Duodenal mucosa (tissue), 2 donors: Measurements from ENCODE around the gene ZDHHC24.
A peak's percentile ranks its signal among the peaks of the same experiment; 100 is the strongest.

Experiments
- H3K27ac ChIP-seq: one replicate; pipeline ENCODE4 v1.7.0; 2013; ENCODE audit warnings: low read depth, low read length
- H3K27me3 ChIP-seq, 2 donors: one replicate each; pipeline ENCODE4 v1.7.0; 2013; ENCODE audit warnings: low read length in 2 of 2, control low read depth in 1 of 2; ENCODE audit not compliant: insufficient read depth in 2 of 2, control insufficient read depth in 1 of 2
- H3K36me3 ChIP-seq, 2 donors: one replicate each; pipeline ENCODE4 v1.7.0; 2013; ENCODE audit warnings: low read length in 2 of 2, control low read depth in 1 of 2; ENCODE audit not compliant: insufficient read depth in 2 of 2, control insufficient read depth in 1 of 2
- H3K4me1 ChIP-seq, 2 donors: one replicate each; pipeline ENCODE4 v1.7.0; 2013; ENCODE audit warnings: low read length in 2 of 2, control low read depth in 1 of 2; ENCODE audit not compliant: insufficient read depth in 2 of 2, control insufficient read depth in 1 of 2
- H3K4me3 ChIP-seq, 2 donors: one replicate each; pipeline ENCODE4 v1.7.0; 2013; ENCODE audit warnings: low read length in 2 of 2, low read depth in 1 of 2
- H3K9ac ChIP-seq, 2 donors: one replicate each; pipeline ENCODE4 v1.7.0; 2013; ENCODE audit warnings: low read length in 2 of 2, low read depth in 1 of 2
- H3K9me3 ChIP-seq, 2 donors: one replicate each; pipeline ENCODE4 v1.7.0; 2013; ENCODE audit warnings: low read length in 2 of 2, control low read depth in 1 of 2; ENCODE audit not compliant: control insufficient read depth in 1 of 2

The ZDHHC24 gene

GRCh38 chr11:66532784-66533183 lies 13.1 kb downstream of the ZDHHC24 start:
- no peak overlapping the region for H3K9ac ChIP-seq
- peaks cover 4 to 8% of the 10 kb centered on the region in 2 donors for H3K36me3 ChIP-seq

GRCh38 chr11:66531841-66532240 lies 14.0 kb downstream of the ZDHHC24 start:
- Histone ChIP-seq H3K27me3 (no peaks in the 10 kb centered on the region), H3K9ac (no peak overlapping the region), H3K4me1 (no peaks in the 10 kb centered on the region), H3K4me3 (no peak overlapping the region), H3K36me3 (peaks cover 4 to 8% of the 10 kb centered on the region in 2 donors), H3K9me3 (no peaks in the 10 kb centered on the region), H3K27ac (no peak overlapping the region)

More at GRCh38 chr11:66532784-66533183, 13.1 kb downstream of the ZDHHC24 start:
- H3K27me3 ChIP-seq = no peaks in the 10 kb centered on the region
- H3K27ac ChIP-seq = no peak overlapping the region
- no peaks in the 10 kb centered on the region for H3K9me3 ChIP-seq
- no peak overlapping the region for H3K4me3 ChIP-seq
- H3K4me1 ChIP-seq = no peaks in the 10 kb centered on the region

DNA sequence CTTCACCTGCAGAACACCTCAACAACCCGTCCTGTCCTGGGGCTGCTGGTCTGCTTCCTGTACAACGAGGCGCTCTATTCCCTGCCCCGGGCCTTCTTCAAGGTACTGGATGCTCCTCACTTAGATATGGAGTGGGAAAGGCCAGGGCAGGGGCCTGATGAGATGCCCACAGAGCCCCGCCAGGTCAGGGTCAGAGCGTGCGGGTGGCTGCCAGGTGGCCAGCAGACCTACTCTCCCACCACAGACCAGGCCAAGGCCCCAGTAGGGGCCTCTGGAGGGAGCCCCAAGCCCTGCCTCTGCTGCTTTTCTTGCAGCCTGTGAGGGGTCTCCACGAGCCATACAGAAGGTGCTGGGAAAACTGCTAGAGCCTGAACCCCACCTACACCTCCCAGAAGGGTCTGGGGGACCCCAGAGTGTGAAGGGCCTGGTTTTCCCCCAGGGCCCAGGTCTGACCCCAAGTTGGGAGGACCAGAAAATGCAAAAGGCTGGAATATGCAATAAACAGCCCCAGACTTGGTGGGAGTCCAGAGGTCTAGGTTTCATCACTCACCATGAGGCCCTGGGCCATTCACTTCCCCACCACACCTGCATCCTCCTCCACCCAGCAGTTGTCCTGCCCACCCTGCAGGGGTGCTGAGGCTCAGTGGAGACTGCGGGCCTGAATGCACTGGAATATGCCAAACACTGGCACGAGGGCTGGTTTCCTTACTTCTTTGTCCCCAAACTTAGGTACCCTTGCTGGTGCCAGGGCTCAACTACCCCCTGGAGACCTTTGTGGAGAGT lies 14.7 kb downstream of the ZDHHC24 start:
- Histone ChIP-seq H3K9ac (no peak overlapping the region), H3K27ac (no peak overlapping the region), H3K4me1 (no peaks in the 10 kb centered on the region), H3K27me3 (no peaks in the 10 kb centered on the region), H3K36me3 (peaks cover 3 to 10% of the 10 kb centered on the region in 2 donors), H3K4me3 (no peak overlapping the region), H3K9me3 (no peaks in the 10 kb centered on the region)

DNA sequence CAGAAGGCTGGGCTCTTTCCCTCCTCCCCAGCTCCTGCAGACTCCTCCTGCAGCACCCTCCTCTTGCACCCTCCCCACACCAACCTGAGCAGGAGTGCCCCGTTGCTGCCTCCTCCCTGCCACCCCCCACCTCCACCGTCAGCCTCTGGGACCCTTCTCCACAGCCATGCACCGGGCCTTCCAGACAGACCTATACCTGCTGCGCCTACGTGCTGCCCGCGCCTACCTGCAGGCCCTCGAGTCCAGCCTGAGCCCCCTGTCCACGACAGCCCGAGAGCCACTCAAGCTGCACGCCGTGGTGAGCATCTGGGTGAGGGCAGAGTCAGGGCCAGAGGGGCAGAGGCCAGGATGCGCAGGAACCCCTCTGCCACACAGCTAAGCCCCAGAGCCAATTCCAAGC lies 16.2 kb downstream of the ZDHHC24 start:
- Histone ChIP-seq H3K4me1 (no peaks in the 10 kb centered on the region), H3K27ac (no peak overlapping the region), H3K27me3 (no peaks in the 10 kb centered on the region), H3K9me3 (no peaks in the 10 kb centered on the region), H3K36me3 (peaks cover 0 to 7% of the 10 kb centered on the region in 2 donors), H3K4me3 (no peak overlapping the region), H3K9ac (no peak overlapping the region)

GRCh38 chr11:66529069-66529468 lies 16.8 kb downstream of the ZDHHC24 start:
- H3K4me3 ChIP-seq = no peak overlapping the region
- no peaks in the 10 kb centered on the region for H3K27me3 ChIP-seq
- peaks cover 0 to 11% of the 10 kb centered on the region in 2 donors for H3K36me3 ChIP-seq
- no peaks in the 10 kb centered on the region for H3K4me1 ChIP-seq
- no peaks in the 10 kb centered on the region for H3K9me3 ChIP-seq
- H3K9ac ChIP-seq = no peak overlapping the region
- H3K27ac ChIP-seq = no peak overlapping the region

GRCh38 chr11:66524304-66525040 lies 21.4 kb downstream of the ZDHHC24 start:
- H3K9ac ChIP-seq = no peak overlapping the region
- no peak overlapping the region for H3K27ac ChIP-seq
- no peaks in the 10 kb centered on the region for H3K9me3 ChIP-seq
- H3K27me3 ChIP-seq = no peaks in the 10 kb centered on the region
- no peak overlapping the region for H3K4me3 ChIP-seq
- no peaks in the 10 kb centered on the region for H3K4me1 ChIP-seq
- H3K36me3 ChIP-seq = peaks cover 15 to 38% of the 10 kb centered on the region in 2 donors

DNA sequence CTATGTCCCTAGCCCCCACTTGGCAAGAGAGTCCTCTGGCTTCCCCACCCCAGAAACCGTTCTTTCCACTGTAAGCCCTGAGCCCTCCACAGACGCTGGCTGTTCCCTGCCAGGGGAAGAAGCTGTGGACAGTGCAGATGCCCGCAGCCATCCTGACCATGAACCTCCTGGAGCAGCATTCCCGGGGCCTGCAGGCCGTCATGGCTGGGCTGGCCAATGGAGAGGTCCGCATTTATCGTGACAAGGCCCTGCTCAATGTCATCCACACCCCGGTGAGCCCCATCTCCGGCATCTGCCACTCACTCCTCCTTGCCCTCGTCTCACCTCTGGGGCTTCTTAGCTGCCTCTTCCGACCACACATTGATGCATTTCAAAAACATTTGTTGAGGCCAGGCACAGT lies 22.2 kb downstream of the ZDHHC24 start:
- Histone ChIP-seq H3K27ac (no peak overlapping the region), H3K4me3 (no peak overlapping the region), H3K9me3 (no peaks in the 10 kb centered on the region), H3K9ac (no peak overlapping the region), H3K27me3 (no peaks in the 10 kb centered on the region), H3K36me3 (peaks cover 15 to 42% of the 10 kb centered on the region in 2 donors), H3K4me1 (no peaks in the 10 kb centered on the region)

- Histone ChIP-seq H3K27me3 (no peaks in the 10 kb centered on the region), H3K36me3 (peaks cover 0 to 28% of the 10 kb centered on the region in 2 donors), H3K4me1 (peaks cover 11 to 14% of the 10 kb centered on the region in 2 donors), H3K9ac (peak overlapping the region; percentile 75 to 81), H3K27ac (no peak overlapping the region), H3K9me3 (no peaks in the 10 kb centered on the region), H3K4me3 (peak overlapping the region; percentile 99)
Observed at GRCh38 chr11:66510990-66511339, 34.9 kb downstream of the ZDHHC24 start.

GRCh38 chr11:66510271-66510989 lies 35.4 kb downstream of the ZDHHC24 start, which contains the start of gene BBS1:
Gene BBS1, plus strand, starts transcription at chr11:66510635. Its CDS starts 25 bp downstream, at chr11:66510660.
- H3K36me3 ChIP-seq = peaks cover 0 to 30% of the 10 kb centered on the region in 2 donors
- H3K27ac ChIP-seq = no peak within 1 kb of the TSS

DNA sequence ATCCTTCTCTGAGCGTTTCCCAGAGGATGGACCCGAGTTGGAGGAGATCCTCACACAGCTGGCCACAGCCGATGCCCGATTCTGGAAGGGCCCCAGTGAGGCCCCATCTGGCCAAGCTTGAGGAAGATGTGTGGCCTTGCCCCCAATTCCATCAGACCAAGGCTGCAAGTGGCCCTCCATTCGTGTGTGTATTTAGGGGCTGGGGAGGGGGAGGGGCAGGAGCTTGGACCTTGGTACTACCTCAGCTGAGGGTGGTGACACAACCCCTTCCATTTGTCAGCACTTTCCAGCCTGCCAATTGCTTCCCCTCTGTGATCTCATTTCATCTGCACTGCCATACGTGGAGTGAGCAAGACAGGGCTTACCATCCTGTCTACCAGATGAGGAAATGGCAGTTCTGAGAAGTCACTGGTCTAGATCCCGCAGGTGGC lies 36.7 kb downstream of the ZDHHC24 start:
- no peaks in the 10 kb centered on the region for H3K27me3 ChIP-seq
- no peak overlapping the region for H3K9ac ChIP-seq
- no peak overlapping the region for H3K4me3 ChIP-seq
- H3K27ac ChIP-seq = no peak overlapping the region
- peaks cover 12 to 37% of the 10 kb centered on the region in 2 donors for H3K36me3 ChIP-seq
- peaks cover 11 to 14% of the 10 kb centered on the region in 2 donors for H3K4me1 ChIP-seq
- no peaks in the 10 kb centered on the region for H3K9me3 ChIP-seq

More at GRCh38 chr11:66510271-66510989, 35.4 kb downstream of the ZDHHC24 start, which contains the start of gene BBS1:
- H3K4me1 ChIP-seq = peaks cover 11 to 14% of the 10 kb centered on the region in 2 donors
- H3K9ac ChIP-seq = peak within 1 kb of the TSS; percentile 75 to 81
- no peaks in the 10 kb centered on the region for H3K9me3 ChIP-seq
- H3K4me3 ChIP-seq = peak within 1 kb of the TSS; percentile 99
- H3K27me3 ChIP-seq = no peaks in the 10 kb centered on the region
